ENCODE data around the gene LTBP1.

- TF ChIP-seq CTCF (conservative IDR thresholded peaks at IDR 0.05; ENCODE audit: low read depth in 2 of 2) (no peak), EZH2phosphoT487 (IDR thresholded peaks at IDR 0.05; ENCODE audit: unreplicated experiment) (no peak), REST (IDR thresholded peaks at IDR 0.05; ENCODE audit: unreplicated experiment) (no peak), POLR2AphosphoS5 (IDR thresholded peaks at IDR 0.05; ENCODE audit: low read depth) (no peak), ETS1 (IDR thresholded peaks at IDR 0.05) (no peak), EZH2 (IDR thresholded peaks at IDR 0.05; ENCODE audit: low read depth, unreplicated experiment) (no peak), CREB1 (CRISPR knock-in tag; IDR thresholded peaks at IDR 0.05; ENCODE audit: low read depth) (no peak), STAT1 (IDR thresholded peaks at IDR 0.05; ENCODE audit: unreplicated experiment) (no peak), ZNF331 (CRISPR knock-in tag; IDR thresholded peaks at IDR 0.05; ENCODE audit: low read depth) (no peak)
Measured at GRCh38 chr2:33321236-33321771, 374.6 kb downstream of the LTBP1 start.

Data from GM23338 (cell line).